Measurements from ENCODE around the gene TNFRSF1A.
A peak's percentile ranks its signal among the peaks of the same experiment; 100 is the strongest.

Gene TNFRSF1A

DNA sequence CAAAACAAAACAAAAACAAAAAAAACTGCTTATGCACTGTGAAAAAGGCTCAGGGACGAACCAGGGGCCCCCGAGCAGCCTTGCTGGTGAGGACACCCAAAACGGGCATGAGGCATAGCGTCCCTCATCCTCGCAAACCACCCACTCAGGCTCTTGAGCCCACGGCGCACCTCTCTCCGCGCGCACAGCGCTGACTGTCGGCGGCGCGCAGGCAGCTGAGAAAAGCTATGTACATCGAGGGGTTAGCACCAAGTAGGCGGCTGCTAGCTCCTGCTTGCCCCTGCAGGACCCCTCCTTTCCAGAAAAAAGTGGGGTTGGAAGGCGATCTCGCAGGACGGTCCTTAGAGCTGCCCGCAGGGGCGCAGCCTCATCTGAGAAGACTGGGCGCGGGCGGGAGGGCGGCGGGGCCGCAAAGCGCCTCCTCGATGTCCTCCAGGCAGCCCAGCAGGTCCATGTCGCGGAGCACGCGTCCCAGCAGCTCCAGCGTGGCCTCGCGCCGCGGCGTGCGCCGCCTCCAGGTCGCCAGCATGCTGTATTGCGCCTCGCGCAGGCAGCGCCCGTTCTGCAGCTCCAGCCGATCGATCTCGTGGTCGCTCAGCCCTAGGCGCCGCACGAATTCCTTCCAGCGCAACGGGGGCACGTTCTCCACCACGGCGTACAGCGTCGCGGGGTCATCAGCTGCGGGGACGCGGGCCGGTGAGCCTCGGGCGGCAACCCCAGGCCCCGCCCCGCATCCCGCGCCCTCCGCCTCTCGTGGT, 12.8 kb downstream of the TNFRSF1A start:
- Histone ChIP-seq H3K27ac (peak overlapping the region in 7 of 21 experiments; percentile 12 to 73 (median 63)), H3K4me3 (no peak overlapping the region)

DNA sequence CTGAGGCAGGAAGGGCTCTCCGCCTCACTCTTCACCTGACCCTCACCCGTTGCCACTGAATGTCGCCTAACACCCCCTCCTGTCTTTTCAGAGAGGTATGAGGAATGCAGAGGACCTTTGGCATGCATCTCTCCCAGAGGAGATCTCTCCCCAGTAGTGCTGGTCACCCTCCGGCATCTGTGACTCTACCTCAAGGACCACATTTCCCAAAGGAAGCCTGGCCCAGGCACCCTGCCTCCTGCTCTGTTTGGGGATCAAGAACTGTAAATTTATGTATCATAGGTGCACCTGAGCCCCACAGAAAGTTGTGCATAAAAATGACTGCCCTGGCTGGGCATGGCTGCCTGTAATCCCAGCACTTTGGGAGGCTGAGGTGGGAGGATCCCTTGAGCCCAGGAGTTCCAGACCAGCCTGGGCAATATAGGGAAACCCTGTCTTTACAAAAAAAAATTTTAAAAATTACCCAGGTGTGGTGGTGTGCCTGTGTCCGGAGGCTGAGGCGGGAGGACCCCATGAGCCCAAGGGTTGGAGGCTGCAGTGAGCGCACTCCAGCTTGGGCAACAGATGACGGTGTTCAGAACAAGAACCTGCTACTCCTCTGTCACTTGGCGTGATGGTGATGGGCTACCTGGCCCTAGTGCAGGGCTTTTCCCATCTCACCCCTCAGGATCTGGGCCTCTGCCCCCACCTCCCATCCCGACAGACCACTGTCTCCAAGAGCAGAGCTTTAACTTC, 13.7 kb downstream of the TNFRSF1A start:
- no peak overlapping the region for H3K4me3 ChIP-seq

DNA sequence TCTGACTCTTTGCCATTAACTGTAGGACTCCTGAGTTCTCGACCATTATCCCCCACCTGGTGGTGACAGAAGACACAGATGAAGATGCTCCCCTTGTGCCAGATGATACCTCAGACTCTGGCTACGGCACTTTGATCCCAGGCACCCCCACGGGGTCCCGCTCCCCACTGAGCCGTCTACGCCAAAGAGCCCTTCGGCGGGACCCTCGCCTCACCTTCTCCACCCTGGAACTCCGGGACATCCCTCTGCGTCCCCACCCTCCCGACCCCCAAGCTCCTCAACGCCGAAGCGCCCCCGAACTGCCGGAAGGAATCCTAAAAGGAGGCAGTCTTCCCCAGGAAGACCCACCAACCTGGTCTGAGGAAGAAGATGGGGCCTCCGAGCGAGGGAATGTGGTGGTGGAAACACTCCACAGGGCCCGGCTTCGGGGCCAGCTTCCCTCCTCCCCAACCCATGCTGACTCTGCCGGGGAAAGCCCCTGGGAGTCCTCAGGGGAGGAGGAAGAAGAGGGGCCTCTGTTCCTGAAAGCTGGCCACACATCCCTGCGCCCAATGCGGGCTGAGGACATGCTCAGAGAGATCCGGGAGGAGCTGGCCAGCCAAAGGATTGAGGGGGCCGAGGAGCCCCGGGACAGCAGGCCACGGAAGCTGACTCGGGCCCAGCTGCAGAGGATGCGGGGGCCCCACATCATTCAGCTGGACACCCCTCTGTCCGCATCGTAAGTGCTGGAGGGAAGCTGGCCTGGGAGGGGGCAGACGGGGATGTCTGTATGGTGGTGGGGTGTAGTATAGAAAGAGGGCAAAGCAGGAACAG, 14.4 kb downstream of the TNFRSF1A start:
- Histone ChIP-seq H3K4me3 (no peak overlapping the region), H3K27ac (peak overlapping the region in 12 of 21 experiments; percentile 3 to 78 (median 51))

More for the DNA sequence above, 13.7 kb downstream of the TNFRSF1A start:
- H3K27ac ChIP-seq: peak overlapping the region in 9 of 21 experiments; percentile 32 to 78 (median 65)

DNA sequence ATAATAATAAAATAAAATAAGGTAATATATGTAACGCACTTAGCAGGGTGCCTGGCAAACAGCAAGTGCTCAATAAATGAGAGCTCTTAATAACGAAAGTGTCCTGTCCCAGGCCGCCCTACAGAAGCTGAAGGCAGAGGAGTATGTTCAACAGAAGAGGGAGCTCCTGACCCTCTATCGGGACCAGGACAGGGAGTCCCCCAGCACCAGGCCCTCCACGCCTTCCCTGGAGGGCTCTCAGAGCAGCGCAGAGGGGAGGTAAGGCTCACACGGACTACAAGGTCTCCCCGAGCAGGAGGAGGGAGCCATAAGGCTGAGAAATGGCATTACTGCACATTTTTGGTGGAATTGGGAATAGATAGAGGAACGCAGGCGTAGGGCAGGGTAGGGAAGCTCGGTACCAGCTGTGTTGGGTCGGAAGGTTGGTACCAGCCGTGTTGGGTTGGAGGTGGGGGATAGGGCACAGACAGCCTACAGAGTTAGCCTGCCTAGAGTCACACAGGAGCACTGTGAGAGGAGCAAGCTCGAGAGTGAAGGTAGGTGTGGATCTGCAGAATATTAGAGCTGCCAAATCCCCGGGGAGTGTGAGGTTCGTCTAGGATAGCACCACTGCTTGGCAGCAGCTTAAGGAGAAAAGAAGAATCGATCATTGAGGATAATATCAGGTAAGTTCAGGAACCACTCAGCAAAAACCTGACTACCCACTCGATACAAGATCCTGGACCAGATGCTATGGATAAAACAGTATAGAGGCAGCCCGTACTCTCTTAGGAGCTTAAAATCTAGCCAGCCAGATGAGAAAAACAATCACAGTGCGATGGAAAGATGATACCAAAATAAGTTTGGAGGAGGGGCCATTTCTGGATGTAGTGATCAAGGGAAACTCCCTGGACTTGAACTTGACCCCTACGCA, 15.3 kb downstream of the TNFRSF1A start:
- H3K4me3 ChIP-seq: no peak overlapping the region
- peak overlapping the region in 14 of 21 experiments; percentile 3 to 78 (median 50) for H3K27ac ChIP-seq

DNA sequence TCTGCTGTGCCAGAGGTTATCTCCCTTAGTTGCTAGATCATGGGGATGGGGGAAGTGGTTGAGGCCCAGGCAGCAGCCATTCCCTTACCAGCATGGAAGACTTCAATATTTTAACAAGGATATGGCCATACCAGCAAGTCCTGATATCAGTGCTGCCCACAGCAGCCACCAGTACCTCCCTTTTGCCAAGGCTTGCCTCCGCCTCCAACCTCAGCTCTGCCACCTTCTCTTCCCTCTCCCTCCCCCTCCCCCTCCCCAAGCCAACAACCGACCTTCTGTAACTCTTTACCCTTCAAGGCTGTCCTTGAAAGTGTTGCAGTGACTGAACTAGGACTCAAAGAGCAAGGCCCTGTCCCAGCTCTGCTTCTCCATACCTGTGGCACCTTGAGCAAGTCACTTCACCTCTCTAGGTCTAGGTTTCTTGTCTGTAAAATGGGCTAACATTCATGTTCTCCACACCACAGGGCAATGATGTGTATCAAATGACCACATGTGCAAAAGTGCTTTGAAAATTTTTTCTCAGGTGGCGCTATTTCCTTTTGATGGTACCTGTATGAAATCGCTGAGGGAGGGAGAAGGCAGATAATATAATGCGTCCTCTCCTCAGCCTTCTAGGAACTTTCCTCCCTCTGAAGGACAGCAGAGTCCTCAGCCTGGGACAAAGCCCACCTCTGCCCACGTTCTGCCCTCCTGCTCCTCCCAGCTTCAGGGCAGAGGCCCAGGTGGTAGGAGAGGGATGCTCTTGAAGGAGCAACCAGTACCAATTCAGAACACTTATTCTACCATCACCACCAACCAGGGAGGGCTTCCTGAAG, 16.7 kb downstream of the TNFRSF1A start:
- Histone ChIP-seq H3K4me3 (no peak overlapping the region), H3K27ac (peak overlapping the region in 13 of 21 experiments; percentile 3 to 90 (median 71))

DNA sequence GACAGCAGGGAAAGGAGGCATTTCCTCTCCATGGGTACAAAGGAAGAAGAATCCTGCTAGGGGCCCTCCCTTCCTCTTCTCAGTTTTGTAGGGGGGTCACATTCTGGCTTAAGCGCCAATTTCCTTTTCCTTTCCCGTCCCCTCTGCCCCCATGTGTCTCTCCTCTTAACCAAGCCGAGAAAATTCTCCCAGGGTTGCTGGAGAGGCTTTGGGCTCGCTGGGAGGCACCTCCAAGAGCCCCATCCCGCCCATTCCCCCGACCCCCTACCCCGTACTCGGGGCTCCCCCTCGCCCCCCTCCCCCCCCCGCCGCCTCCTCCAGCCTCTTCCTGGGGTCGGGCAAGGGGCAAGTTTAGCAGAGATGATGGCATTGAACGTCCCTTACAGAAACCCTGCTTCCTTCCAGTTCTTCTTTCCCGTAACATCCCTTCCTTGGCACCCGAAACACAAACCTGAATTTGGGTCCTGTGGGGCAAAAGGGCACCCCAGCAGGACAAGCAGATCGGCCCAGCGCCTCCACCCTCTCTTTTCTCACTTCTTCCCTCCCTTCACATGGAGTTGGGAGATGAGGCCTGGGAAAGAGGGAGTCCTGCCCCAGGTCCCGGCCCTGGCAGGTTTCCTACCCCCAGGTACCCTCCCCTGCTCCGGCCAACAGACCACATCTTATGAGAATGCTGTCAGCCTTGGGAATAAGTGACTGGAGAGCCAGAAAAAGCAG, 17.7 kb downstream of the TNFRSF1A start:
- peak overlapping the region in 19 of 21 experiments; percentile 58 to 90 (median 76) for H3K27ac ChIP-seq
- peak overlapping the region in 1 of 7 experiments; percentile 0 for H3K4me3 ChIP-seq

DNA sequence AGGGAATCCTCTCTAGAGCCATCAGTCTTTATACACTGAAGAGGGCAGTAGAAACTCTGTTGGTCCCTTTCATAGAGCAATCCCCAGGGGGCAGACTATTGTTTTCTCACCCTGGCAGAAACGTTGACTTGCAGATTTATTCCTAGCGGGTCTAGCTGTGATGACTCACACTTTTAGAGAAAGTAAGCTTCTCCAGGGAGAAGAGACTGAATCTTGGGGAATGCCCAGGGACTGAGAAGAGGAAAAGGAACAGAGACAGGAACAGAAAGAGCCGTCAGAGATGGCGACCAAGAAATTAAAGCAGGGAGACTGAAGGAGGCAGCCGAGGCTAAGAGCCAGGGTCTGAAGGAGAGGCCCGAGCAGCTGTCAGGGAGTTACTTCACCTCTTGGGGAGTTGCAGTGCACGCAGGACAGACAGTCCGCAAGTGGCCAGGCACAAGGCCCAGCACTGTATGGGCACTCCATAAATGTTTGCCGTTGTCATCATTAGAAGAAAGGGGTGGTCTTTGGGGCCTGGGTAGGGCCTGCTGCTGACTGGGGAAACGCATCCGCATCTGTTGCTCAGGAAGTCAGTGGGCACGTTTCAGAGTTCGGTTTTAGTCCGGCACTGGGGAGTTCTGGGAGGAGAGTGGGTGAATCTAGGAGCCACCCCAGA, 18.4 kb downstream of the TNFRSF1A start:
- Histone ChIP-seq H3K4me3 (peak overlapping the region in 1 of 7 experiments; percentile 0), H3K27ac (peak overlapping the region in 20 of 21 experiments; percentile 31 to 90 (median 76))

DNA sequence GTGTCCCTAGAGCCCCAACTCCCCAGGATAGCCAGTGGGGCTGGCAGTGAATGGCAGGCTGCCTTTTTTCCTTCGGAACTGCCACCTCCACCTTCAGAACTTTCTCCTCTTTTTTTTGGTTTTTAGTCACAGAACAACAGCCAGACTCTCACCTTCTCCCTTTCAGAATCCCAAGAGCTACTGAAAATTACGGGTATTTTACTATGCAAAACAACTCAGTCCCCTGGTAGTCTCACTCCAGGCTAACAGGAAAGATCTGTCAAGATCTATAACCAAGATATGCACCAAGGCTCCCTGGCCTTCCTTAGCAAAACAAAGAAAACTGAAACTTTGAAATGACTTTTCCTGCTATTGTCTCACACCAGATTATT, 18.9 kb downstream of the TNFRSF1A start:
- Histone ChIP-seq H3K27ac (peak overlapping the region in 18 of 21 experiments; percentile 23 to 90 (median 74)), H3K4me3 (peak overlapping the region in 1 of 7 experiments; percentile 0)

DNA sequence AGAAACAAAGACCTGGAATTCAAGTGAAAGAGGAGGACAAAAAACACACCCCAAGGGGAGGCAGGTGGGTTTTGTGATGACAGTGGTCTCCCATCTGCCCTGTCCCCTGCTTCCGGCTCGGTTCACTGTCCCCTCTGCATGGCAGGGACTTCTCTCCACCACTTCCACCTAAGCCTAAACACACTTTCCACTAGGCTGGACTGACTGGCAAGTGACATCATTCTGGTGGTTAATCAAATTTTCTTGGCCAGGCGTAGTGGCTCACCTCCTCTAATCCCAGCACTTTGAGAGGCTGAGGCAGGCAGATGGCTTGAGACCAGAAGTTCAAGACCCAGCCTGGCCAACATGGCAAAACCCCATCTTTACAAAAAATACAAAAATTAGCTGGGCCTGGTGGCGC, 19.5 kb downstream of the TNFRSF1A start:
- no peak overlapping the region for H3K4me3 ChIP-seq
- H3K27ac ChIP-seq: peak overlapping the region in 15 of 21 experiments; percentile 17 to 90 (median 74)

DNA sequence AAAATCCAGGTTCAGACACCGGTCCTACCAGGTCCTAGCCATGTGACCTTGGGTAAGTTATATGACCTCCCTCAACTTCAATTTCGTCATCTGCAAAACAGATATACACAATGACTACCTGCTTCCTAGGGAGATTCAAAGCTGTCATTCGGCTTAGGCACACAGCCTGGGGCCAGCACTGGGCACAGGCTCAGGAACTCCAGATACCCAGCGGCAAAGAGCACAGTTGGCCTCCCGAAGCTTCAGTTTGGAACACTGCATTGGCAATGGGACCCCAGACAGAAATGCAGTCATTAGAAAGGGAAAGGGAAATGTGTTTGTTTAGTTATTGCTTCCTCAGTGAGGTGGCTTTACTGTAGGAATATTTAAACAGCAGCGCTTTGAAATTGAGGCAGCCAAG, 20.0 kb downstream of the TNFRSF1A start:
- Histone ChIP-seq H3K4me3 (no peak overlapping the region), H3K27ac (peak overlapping the region in 13 of 21 experiments; percentile 13 to 90 (median 67))

DNA sequence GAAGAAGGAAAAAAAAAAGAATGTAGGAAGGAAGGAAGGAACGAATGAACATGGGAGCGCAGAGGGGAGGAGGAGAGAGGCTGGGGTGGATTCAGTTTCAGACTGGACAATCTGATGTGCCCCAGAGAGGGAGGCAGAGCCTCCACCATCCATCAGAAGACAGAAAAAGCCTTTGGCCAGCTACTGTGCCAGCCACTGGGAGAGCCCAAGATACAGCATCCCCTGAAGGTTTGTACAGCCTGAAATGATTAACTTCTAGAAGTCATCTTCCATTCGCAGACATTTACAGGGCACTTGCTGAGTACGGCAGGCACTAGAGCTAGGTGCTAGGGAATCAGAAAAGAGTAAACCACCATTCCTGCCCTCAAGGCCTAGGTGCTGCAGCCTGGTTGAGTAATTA, 22.4 kb downstream of the TNFRSF1A start:
- no peak overlapping the region for H3K4me3 ChIP-seq
- H3K27ac ChIP-seq: no peak overlapping the region

DNA sequence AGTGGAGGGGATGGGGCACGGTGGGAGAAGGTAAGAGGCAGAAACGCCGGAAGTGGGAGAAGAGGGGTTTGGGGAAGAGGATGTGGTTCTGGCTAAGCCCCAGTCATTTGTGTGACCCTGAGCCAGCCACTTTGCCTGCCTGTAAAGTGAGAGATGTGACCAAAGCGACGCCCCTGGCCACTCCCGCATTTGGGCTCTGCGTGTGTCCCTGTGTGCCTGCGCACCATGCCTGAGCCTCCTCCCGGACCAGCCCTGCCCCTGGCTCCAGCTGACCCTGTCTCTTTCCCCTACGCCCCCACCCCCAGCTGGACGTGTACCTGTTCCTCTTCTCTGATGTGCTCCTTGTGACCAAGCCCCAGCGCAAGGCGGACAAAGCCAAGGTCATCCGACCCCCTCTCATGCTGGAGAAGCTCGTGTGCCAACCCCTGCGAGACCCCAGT, 23.4 kb downstream of the TNFRSF1A start:
- H3K4me3 ChIP-seq: no peak overlapping the region
- no peak overlapping the region for H3K27ac ChIP-seq

DNA sequence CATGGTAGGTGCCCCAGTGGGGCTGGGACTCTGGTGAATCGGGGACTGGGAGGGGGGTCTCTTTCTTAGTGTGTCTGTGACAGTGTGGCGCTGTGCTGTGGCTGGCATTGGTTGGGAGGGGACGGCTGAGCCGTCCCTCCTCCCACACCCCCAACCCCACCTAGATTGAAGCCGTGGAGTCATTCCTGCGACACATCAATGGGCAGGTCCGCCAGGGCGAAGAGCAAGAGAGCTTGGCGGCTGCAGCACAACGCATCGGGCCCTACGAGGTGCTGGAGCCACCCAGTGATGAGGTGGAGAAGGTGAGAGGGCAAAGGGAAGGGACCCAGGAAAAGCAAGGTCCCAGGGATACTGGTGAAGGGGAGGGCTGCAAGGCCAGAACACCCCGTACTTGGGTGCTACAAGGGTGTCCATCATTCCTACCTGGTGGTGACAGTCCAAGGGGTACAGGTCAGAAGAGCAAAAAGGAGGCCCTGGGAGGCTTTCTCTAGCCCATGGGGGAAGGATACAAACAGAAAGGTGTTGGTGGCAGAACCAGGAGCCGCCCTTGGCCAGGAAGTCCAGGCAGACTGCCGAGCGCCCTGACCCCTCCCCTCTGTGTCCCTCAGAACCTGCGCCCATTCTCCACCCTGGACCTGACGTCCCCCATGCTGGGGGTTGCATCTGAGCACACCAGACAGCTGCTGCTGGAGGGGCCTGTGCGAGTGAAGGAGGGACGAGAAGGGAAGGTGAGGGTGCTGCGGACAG, 24.0 kb downstream of the TNFRSF1A start:
- H3K4me3 ChIP-seq: no peak overlapping the region

DNA sequence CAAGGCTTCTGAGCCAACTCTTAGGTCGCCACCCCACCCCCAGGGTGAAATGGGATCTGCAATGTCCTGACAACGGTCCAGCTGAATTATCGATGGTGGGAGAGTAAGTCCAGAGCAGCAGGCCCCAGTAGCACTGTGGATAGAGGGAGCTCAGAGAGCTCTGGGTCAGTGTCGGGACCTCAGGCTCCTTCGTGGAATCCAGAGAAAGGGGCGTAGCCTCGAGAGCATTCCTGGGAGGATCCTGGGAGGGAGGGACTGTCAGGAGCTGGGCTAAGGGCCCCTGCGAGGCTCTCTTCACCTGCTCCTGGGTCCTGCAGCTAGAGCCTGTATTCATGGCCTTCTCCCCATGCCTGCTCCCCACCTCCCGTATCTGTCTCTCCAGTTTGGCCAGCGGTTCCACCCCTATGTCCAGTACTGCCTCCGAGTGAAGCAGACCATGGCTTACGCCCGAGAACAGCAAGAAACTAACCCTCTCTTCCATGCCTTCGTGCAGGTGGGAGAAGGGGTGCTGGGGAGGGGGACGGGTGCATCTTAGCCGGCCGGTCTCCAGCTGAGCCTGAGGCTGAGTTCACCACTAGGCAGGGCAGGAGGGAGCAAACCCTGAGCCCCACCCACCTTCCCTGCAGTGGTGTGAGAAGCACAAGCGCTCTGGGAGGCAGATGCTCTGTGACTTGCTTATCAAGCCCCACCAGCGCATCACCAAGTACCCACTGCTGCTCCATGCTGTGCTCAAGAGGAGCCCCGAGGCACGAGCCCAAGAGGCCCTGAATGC, 24.8 kb downstream of the TNFRSF1A start:
- no peak overlapping the region for H3K27ac ChIP-seq
- H3K4me3 ChIP-seq: no peak overlapping the region

More for the DNA sequence above, 24.0 kb downstream of the TNFRSF1A start:
- no peak overlapping the region for H3K27ac ChIP-seq
